ENCODE results near the gene YY2. TPM values are rescaled to one million over a fixed set of nuclear protein-coding genes. Genes with fewer than 3 reads are reported as not detected.
"Not testable (repeated sequence)": the region's sequence is repeated elsewhere in the genome, so short reads cannot be mapped to it uniquely, and the experiment has no call there.

Gene YY2
- total RNA-seq, 1 donor from 2014 or later, result 1.6 TPM

- no peak overlapping the region for H3K27ac Mint-ChIP-seq (ENCODE audit: unreplicated experiment)
- no peak overlapping the region for H3K4me3 Mint-ChIP-seq (ENCODE audit: unreplicated experiment)
- H3K4me1 Mint-ChIP-seq (ENCODE audit: unreplicated experiment), result no peaks in the 10 kb centered on the region
- no peaks in the 10 kb centered on the region for H3K27me3 Mint-ChIP-seq (ENCODE audit: unreplicated experiment)
- H3K36me3 Mint-ChIP-seq (ENCODE audit: low read depth, unreplicated experiment), result no peaks in the 10 kb centered on the region
- no peaks in the 10 kb centered on the region for H3K9me3 Mint-ChIP-seq (ENCODE audit: unreplicated experiment)
- no peak for DNase-seq (ENCODE audit: low spot score)
- no peak for TF ChIP-seq CTCF (IDR thresholded peaks at IDR 0.05; ENCODE audit: unreplicated experiment)
These were observed 14.7 kb downstream of the YY2 start for GRCh38 chrX:21870494-21870893.

DNA sequence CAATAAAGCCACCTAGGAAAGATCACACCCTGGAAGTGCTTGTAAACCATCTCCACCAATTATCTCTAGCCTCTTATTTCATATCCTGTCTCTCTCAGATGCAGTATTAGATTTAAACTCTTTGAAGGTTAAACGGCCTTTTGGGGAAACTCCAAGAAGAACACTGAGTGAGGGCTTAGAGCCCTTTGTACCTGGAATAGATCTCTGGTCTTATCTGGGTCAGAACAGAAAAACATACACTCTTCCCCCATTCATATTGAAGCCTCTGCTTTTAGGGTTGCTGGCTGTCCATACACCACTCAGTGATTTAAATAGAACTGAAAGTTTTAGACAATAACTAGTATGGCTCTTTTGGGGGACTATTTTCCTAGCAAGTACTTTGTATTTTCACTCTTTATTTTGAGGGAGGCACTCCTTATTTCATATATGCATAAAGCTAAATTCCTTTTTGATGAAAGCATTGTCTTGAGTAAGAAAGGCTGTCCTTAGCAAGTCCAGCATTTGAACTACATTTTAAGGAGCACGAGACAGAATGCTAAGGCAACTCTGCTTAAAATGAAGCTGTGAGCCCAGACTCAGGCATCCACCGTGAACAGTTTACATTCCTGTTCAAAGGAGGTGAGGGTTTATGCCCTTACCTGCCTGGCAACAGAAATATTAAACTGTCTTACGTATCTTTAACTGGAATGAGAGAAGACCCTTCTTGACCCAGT, 17.4 kb downstream of the YY2 start:
- no peak for DNase-seq (ENCODE audit: low spot score)
- H3K36me3 Mint-ChIP-seq (ENCODE audit: low read depth, unreplicated experiment), result no peaks in the 10 kb centered on the region
- no peaks in the 10 kb centered on the region for H3K4me1 Mint-ChIP-seq (ENCODE audit: unreplicated experiment)
- no peak overlapping the region for H3K4me3 Mint-ChIP-seq (ENCODE audit: unreplicated experiment)
- no peaks in the 10 kb centered on the region for H3K9me3 Mint-ChIP-seq (ENCODE audit: unreplicated experiment)
- H3K27me3 Mint-ChIP-seq (ENCODE audit: unreplicated experiment), result no peaks in the 10 kb centered on the region
- TF ChIP-seq CTCF (IDR thresholded peaks at IDR 0.05; ENCODE audit: unreplicated experiment), result no peak
- H3K27ac Mint-ChIP-seq (ENCODE audit: unreplicated experiment), result no peak overlapping the region

DNA sequence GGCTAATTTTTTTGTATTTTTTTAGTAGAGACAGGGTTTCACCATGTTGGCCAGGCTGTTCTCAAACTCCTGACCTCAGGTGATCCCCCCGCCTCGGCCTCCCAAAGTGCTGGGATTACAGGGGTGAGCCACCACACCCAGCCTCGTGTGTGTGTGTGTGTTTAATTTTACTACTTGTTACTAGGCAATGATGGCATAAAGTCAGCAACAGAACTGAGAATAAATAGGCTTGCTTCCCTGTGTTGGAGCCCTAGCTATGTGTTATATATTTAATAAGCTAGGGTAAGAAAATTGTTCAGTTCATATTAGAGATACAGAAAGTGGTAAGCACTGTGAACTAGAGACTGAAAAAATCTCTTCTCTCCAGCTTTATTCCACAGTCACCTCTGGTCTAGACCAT, 18.4 kb downstream of the YY2 start:
- H3K4me1 Mint-ChIP-seq (ENCODE audit: unreplicated experiment); H3K27ac Mint-ChIP-seq (ENCODE audit: unreplicated experiment); H3K9me3 Mint-ChIP-seq (ENCODE audit: unreplicated experiment); H3K36me3 Mint-ChIP-seq (ENCODE audit: low read depth, unreplicated experiment); DNase-seq (ENCODE audit: low spot score); H3K27me3 Mint-ChIP-seq (ENCODE audit: unreplicated experiment); H3K4me3 Mint-ChIP-seq (ENCODE audit: unreplicated experiment): not testable (repeated sequence)

- no peak overlapping the region for H3K27ac Mint-ChIP-seq (ENCODE audit: unreplicated experiment)
- no peaks in the 10 kb centered on the region for H3K27me3 Mint-ChIP-seq (ENCODE audit: unreplicated experiment)
- no peak for TF ChIP-seq CTCF (IDR thresholded peaks at IDR 0.05; ENCODE audit: unreplicated experiment)
- no peak overlapping the region for H3K4me3 Mint-ChIP-seq (ENCODE audit: unreplicated experiment)
- DNase-seq (ENCODE audit: low spot score), result no peak
- no peaks in the 10 kb centered on the region for H3K4me1 Mint-ChIP-seq (ENCODE audit: unreplicated experiment)
- no peaks in the 10 kb centered on the region for H3K9me3 Mint-ChIP-seq (ENCODE audit: unreplicated experiment)
- H3K36me3 Mint-ChIP-seq (ENCODE audit: low read depth, unreplicated experiment), result no peaks in the 10 kb centered on the region
These were observed 19.2 kb downstream of the YY2 start for GRCh38 chrX:21875013-21875412.

DNA sequence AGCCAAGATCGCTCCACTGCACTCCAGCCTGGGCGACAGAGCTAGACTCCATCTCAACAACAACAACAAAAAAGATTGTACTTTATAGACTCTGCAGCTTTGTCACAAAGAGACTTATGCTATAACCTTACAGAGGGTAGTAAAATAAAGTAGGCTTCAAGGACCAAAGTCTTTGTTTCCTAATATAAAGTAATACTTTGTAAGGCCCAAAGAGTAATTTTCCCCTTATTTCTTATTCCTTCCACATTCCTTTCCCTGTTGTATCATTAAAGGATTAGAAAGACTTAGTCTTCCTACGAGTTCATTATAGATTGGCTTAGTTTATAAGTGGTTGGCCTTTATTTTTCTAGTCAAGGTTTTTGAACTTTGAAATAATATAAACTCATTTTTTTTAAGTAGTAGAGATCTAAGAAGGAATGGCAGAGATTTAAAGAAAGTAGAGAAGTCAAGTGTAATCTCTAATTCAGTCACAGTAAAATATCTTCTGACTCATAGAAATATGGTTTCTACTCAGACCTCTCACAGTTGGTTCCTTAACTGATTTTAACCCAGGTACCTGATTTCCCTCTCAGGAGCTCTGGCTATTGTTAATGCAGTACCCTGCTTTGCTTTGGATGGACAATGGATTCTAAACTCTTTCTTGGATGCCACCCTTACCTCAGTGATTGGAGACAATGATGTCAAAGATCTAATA, 26.2 kb downstream of the YY2 start:
- no peak for TF ChIP-seq CTCF (IDR thresholded peaks at IDR 0.05; ENCODE audit: unreplicated experiment)
- no peaks in the 10 kb centered on the region for H3K9me3 Mint-ChIP-seq (ENCODE audit: unreplicated experiment)
- H3K4me3 Mint-ChIP-seq (ENCODE audit: unreplicated experiment), result no peak overlapping the region
- H3K36me3 Mint-ChIP-seq (ENCODE audit: low read depth, unreplicated experiment), result no peaks in the 10 kb centered on the region
- no peak for DNase-seq (ENCODE audit: low spot score)
- H3K27me3 Mint-ChIP-seq (ENCODE audit: unreplicated experiment), result no peaks in the 10 kb centered on the region
- no peak overlapping the region for H3K27ac Mint-ChIP-seq (ENCODE audit: unreplicated experiment)
- peaks cover 5% of the 10 kb centered on the region for H3K4me1 Mint-ChIP-seq (ENCODE audit: unreplicated experiment)

Data from endothelial cell (in vitro differentiated cells).